Vagina (tissue), 2 donors: Measurements from ENCODE around the gene TAF10. TPM values are rescaled to one million over a fixed set of nuclear protein-coding genes. Genes with fewer than 3 reads are reported as not detected.
A peak's percentile ranks its signal among the peaks of the same experiment; 100 is the strongest.

Experiments used
- DNase-seq, 2 donors: peaks; one replicate each; pipeline ENCODE4 v3.0.0-alpha.2; 2017; ENCODE audit errors: extremely low spot score in 2 of 2
- H3K27ac ChIP-seq: fragments of 200-600 bp; sonication (generic); one replicate; pipeline ENCODE4 v1.5.1; 2019
- H3K27me3 ChIP-seq: fragments of 200-600 bp; sonication (generic); one replicate; pipeline ENCODE4 v1.5.1; 2019
- H3K36me3 ChIP-seq, 2 donors: fragments of 200-600 bp; sonication (generic); one replicate each; pipeline ENCODE4 v1.5.1; 2017 to 2019
- H3K4me1 ChIP-seq: fragments of 200-600 bp; sonication (generic); one replicate; pipeline ENCODE4 v1.5.1; 2019
- H3K4me3 ChIP-seq, 2 donors: fragments of 200-600 bp; sonication (generic); 1 replicate in 1 of 2; 2 replicates in 1 of 2; pipeline ENCODE4 v1.5.1; 2016 to 2019
- H3K9me3 ChIP-seq: fragments of 200-600 bp; sonication (generic); one replicate; pipeline ENCODE4 v1.5.1; 2019
- CTCF ChIP-seq, 3 experiments: fragments of 450-650 bp in 2 of 3; fragments of 200-600 bp in 1 of 3; sonication (generic) in 1 of 3; IDR thresholded peaks; one replicate each; pipeline ENCODE4 v1.5.1; 2017 to 2019; ENCODE audit warnings: antibody characterized with exemption in 3 of 3, mild to moderate bottlenecking in 2 of 3, moderate library complexity in 2 of 3
- POLR2A ChIP-seq, 2 donors: fragments of 450-650 bp; IDR thresholded peaks; one replicate each; pipeline ENCODE4 v1.6.1; 2017; ENCODE audit warnings: antibody characterized with exemption in 2 of 2, mild to moderate bottlenecking in 2 of 2, moderate library complexity in 2 of 2
- POLR2AphosphoS5 ChIP-seq, 2 donors: sonication (generic); formaldehyde crosslinking; IDR thresholded peaks; one replicate each; pipeline ENCODE4 v1.9.0; 2017; ENCODE audit warnings: antibody characterized with exemption in 2 of 2, mild to moderate bottlenecking in 2 of 2, low read depth in 1 of 2; ENCODE audit not compliant: insufficient read depth in 1 of 2
- intact Hi-C: fragments of 100-400 bp; cut with DNase I; formaldehyde crosslinking; loops from one replicate; pipeline ENCODE4 v1.15.1; 2023
- total RNA-seq: library from RNA; depleted of rRNA; stranded (reverse); fragments of >200 nt; gene quantifications from one replicate; pipeline ENCODE4 v1.2.3, GENCODE V29; 2016

The TAF10 gene
- total RNA-seq, 1 donor from 2014 or later, result 48.1 TPM

- Histone ChIP-seq H3K27me3 (no peaks in the 10 kb centered on the region), H3K27ac (peak overlapping the region; percentile 63), H3K4me1 (peaks cover 25% of the 10 kb centered on the region), H3K4me3 (no peak overlapping the region), H3K9me3 (no peaks in the 10 kb centered on the region), H3K36me3 (no peaks in the 10 kb centered on the region)
- peak in 1 of 2 donors; percentile 79 for DNase-seq
- no peak for TF ChIP-seq POLR2A (IDR thresholded peaks at IDR 0.05)
- no peak for TF ChIP-seq POLR2AphosphoS5 (IDR thresholded peaks at IDR 0.05; ENCODE audit: insufficient read depth in 1 of 2, low read depth in 1 of 2)
- TF ChIP-seq CTCF (IDR thresholded peaks at IDR 0.05), result no peak
- intact Hi-C loops, result no loop called here
Observed at GRCh38 chr11:6647836-6648235, 35.8 kb upstream of the TAF10 start.

- intact Hi-C loops, result no loop called here
- no peaks in the 10 kb centered on the region for H3K27me3 ChIP-seq
- H3K27ac ChIP-seq, result peak overlapping the region; percentile 63
- H3K9me3 ChIP-seq, result no peaks in the 10 kb centered on the region
- peak in 1 of 2 donors; percentile 82 for DNase-seq
- H3K4me3 ChIP-seq, result peak overlapping the region; percentile 20 to 25
- peaks cover 25% of the 10 kb centered on the region for H3K4me1 ChIP-seq
- TF ChIP-seq CTCF (IDR thresholded peaks at IDR 0.05) (no peak), POLR2A (IDR thresholded peaks at IDR 0.05) (no peak), POLR2AphosphoS5 (IDR thresholded peaks at IDR 0.05; ENCODE audit: insufficient read depth in 1 of 2, low read depth in 1 of 2) (peak in 1 of 2 donors; percentile 33)
- no peaks in the 10 kb centered on the region for H3K36me3 ChIP-seq
Observed at GRCh38 chr11:6646918-6647679, 35.1 kb upstream of the TAF10 start.

- DNase-seq, result peak in 1 of 2 donors; percentile 94
- Histone ChIP-seq H3K4me1 (peaks cover 25% of the 10 kb centered on the region), H3K27ac (peak overlapping the region; percentile 63), H3K4me3 (peak overlapping the region; percentile 20 to 25), H3K36me3 (no peaks in the 10 kb centered on the region), H3K9me3 (no peaks in the 10 kb centered on the region), H3K27me3 (no peaks in the 10 kb centered on the region)
- TF ChIP-seq CTCF (IDR thresholded peaks at IDR 0.05) (no peak), POLR2A (IDR thresholded peaks at IDR 0.05) (peak in 1 of 2 donors; percentile 39), POLR2AphosphoS5 (IDR thresholded peaks at IDR 0.05; ENCODE audit: insufficient read depth in 1 of 2, low read depth in 1 of 2) (peak; percentile 22 to 39)
- intact Hi-C loops, result no loop called here
Observed at GRCh38 chr11:6646576-6646917, 34.5 kb upstream of the TAF10 start.

DNA sequence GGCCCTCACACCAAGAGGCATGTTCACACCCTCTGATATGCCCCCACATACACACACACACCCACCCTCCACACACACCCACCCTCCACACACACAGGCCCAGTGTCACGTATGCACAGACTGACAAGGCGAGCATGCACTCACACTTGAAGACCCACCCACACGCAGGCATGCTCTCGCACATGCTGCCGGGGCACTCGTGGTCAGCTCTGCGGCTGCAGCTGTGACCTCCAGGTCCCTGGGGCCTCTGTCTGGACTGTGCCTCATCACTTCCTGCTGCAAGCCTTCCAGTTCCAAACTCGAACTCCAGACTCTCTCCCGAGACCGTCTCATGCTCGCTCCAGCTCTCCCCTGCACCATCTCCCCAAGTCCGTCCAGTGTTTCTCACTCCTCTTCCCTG, 34.1 kb upstream of the TAF10 start:
- Histone ChIP-seq H3K9me3 (no peaks in the 10 kb centered on the region), H3K27me3 (no peaks in the 10 kb centered on the region), H3K4me3 (peak overlapping the region; percentile 20 to 25), H3K27ac (peak overlapping the region; percentile 63), H3K4me1 (peaks cover 25% of the 10 kb centered on the region), H3K36me3 (no peaks in the 10 kb centered on the region)
- intact Hi-C loops, result no loop called here
- DNase-seq, result peak in 1 of 2 donors; percentile 89
- TF ChIP-seq POLR2AphosphoS5 (IDR thresholded peaks at IDR 0.05; ENCODE audit: insufficient read depth in 1 of 2, low read depth in 1 of 2) (no peak), POLR2A (IDR thresholded peaks at IDR 0.05) (no peak), CTCF (IDR thresholded peaks at IDR 0.05) (no peak)

- Histone ChIP-seq H3K4me3 (no peak overlapping the region), H3K4me1 (peaks cover 42% of the 10 kb centered on the region), H3K36me3 (peaks cover 0 to 14% of the 10 kb centered on the region in 2 donors), H3K27ac (no peak overlapping the region), H3K27me3 (no peaks in the 10 kb centered on the region), H3K9me3 (no peaks in the 10 kb centered on the region)
- no peak for DNase-seq
- TF ChIP-seq CTCF (IDR thresholded peaks at IDR 0.05), result no peak
- TF ChIP-seq POLR2AphosphoS5 (IDR thresholded peaks at IDR 0.05; ENCODE audit: insufficient read depth in 1 of 2, low read depth in 1 of 2), result no peak
- TF ChIP-seq POLR2A (IDR thresholded peaks at IDR 0.05), result no peak
- intact Hi-C loops, result no loop called here
Observed at GRCh38 chr11:6642957-6643356, 30.9 kb upstream of the TAF10 start.
